Urothelium cell line (cell line): ENCODE results near the gene JAKMIP1.
"Not testable (repeated sequence)": the region's sequence is repeated elsewhere in the genome, so short reads cannot be mapped to it uniquely, and the experiment has no call there.

Experiments
- DNase-seq: peaks from one replicate; pipeline ENCODE4 v3.0.0; 2011; ENCODE audit warnings: low spot score, mixed read lengths
- FAIRE-seq: peaks from 2 replicates; lab custom pipeline; 2011; peaks lifted over from hg19 to GRCh38; lab: Jason Lieb, UNC

The JAKMIP1 gene

DNA sequence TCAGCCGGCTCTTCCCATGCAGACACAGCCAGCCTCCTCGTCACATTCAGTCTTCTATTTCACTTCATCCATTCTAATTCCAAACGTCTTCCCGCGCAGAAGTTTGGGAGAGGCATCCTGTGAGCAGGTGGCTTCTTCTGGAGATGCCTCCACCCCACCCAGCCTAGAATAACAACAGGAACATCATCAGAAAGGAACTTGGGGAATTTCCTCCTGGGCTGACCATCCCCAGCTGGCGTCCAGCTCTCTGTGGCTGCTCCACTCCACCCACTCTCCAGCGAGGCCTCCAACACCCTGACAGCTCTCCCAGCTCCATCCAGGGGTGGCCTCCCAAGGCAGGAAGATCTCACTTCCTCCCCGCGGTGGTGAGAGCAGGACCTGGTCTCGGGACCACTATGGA lies 176.6 kb downstream of the JAKMIP1 start:
- DNase-seq: no peak
- no peak for FAIRE-seq

DNA sequence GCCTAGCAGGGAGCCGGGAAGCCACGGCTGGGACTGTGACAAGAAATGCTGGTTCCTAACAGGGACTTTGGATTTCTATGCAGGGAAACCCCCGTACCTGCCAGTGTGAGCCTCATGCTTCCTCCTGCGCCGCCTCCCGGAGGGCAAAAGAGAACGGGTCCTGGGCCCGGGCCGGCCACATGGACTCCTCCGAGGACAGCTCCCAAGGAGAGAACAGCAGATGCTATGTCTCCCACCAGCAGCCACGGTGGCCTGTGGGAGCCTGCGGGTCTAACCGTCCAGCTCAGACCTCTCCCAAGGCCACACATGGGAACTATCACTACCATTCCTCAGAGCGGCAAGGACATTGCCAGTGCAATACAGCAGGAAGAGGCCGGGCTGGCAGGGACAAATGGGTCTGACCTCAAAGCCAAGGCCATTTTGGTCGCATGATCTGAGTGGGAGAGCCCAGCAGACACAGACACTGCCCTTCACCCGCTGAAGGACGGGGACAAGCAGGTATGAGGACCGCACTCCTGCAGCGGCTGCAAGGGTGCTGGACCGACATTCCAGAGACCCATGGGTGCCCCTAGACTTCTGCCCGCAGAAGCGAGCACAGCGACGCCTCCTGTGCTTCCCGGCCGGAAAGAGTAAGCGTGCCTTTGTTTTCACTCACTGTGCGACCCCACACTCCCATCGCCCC lies 177.6 kb downstream of the JAKMIP1 start:
- FAIRE-seq: no peak
- no peak for DNase-seq

DNA sequence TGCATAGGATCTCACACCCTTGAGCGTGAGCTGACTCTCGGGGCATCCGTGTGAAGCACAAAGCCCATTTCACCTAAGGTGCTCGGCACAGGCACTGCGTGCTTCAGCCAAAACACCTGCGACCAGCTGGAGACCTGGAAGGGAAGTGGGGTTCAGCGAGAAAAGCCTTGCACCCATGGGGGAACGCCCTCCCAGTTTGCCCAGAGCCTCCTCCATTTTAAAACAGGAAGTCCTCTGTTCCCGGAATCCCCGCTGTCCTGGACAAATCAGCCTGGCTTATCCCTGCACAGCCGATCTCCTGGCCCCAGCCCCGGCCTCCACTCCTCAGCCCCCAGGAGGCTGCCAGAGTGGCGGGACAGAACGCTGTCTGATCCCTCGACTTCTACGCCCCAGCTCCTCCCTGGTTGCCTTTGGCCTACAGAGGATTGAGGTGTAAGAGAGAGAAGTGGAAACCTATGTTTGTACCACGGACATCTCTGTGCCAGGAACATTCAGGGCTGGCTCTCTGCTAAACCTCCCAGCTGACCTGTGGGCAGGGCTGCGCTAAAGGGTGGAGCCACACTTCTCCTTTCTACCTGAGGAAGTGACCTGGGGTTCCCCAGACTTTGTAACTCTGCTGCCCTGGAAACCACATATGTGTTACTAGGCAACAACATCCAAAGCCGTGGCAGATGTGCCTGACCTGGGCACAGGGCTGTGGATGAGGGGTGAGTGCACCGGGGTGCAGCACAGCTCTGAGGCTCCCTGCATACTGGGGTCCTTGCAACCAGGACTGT lies 178.3 kb downstream of the JAKMIP1 start:
- FAIRE-seq (no peak), DNase-seq (no peak)

DNA sequence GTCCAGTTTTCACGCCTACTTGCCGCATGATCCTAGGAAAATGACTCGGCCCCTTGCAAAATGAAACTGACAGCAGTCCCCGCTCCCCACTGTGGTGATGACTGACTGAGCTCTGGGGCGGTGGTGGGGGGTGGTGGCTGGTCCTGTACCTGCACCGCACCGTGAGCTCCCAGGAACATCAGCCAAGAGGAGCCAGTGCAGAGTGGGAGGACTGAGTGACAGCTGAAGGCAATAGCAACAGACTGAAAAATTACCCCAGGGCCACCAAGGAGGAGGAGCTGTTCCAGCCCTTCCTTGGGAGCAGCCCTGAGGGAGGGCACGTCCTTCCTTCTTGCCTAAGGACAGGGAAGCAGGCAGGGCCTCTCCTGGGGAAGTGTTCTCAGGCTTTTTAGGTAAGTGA lies 179.7 kb downstream of the JAKMIP1 start:
- no peak for FAIRE-seq

DNA sequence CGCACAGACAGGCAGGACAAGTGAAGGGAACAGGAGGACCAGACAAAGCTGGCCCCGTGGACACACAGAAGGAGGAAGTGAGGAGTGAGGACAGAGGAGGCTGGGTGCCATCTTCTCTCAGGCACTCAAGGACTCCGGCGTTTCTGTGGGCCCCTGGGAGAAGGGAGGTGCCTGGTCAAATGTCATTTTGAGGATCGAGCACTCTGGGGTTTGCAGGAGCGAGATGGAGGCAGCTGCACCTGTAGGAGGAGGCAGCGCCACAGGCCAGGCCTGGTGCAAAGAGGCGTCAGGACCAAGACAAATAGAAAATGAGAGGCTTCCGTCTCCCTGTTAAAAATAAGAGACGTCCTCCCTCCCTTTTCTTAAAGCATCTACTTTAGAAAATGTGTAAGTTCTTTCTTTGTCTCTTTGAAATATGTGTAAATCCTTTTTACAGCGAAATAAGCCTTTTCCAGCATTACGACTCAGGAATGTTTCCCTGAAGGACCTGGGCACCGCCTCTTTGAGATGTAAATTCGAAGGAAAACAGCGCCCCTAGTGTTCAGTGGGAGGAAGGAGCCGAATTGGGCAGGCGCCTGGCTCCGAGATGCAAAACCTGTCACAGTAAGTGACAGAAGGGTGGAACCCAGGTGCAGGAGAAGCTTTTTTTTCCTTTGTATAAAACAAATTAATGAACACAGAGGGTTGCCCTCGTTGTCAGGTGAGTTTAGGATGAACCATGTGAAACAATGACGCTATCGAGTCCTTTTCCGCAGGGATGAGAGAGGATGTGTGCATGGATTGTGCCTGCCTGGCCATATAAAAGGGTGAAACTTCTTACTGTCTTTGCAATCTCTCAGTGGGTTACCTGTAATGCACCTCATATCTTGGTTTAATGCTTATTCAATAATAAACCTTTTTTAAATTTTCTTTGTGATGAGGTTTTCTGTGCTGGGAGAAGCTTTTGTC lies 180.8 kb downstream of the JAKMIP1 start:
- DNase-seq (peak; percentile 54), FAIRE-seq (no peak)

More for the DNA sequence above, 179.7 kb downstream of the JAKMIP1 start:
- DNase-seq: no peak

DNA sequence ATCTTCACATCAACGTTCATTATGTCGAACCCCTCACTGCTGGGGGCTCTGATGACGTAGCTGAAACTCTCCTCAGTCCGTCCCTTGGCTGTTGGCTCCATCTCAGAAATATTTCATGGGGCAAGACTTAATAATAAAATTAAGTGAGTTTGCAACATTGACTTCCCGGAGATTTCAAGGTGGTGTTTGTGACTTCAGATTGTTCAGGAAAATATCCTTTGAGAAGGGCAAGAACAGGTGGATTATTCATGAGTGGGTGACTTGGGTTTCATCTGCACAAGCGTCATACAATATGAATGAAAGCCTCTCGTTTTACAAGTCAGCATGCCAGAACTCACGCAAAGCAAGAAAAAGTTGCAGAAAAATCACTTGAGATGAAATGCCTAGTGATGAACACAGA lies 182.0 kb downstream of the JAKMIP1 start, which contains the start of gene C4orf50:
TSS of gene C4orf50 (minus strand) at position 101 of the 400 bp plus-strand sequence.
- FAIRE-seq (no peak), DNase-seq (no peak)

DNA sequence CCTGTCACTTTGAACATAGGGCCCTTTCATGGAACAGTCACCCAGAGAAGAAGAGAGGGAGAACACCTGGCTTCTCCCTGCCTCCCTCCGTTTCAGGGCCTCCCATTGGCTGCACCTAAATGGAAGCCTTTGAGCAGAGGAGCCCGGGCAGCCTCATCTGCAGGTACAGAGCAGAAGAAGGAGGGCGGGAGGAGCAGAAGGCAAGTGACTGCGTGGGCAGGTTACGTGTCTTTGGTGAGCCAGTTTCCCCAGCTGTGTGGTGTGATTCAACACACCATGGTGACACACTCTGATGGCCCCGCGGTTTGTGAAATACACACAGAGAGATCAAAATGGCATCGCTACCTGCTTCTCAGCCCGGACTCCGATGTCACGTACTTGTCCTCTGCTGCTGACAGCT lies 182.5 kb downstream of the JAKMIP1 start:
- FAIRE-seq (no peak), DNase-seq (no peak)

DNA sequence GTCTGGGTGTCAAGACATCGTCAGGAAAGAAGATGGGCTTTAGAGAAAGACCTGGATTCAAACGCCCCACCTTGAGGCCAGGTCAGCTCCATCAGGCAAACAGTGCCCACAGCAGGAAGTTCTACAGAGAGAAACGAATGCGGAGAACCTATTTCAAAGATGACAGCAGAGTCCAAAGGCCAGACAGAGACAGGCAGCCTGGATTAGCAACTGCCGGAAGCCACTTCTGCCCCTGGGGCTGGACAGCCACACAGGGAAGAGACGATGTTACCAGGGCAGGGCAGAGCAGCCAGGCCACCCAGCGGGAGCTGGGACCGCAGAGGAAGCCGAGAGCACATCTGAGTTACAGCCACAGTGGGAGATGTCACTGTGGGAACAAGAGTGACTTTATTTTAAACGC lies 183.3 kb downstream of the JAKMIP1 start:
- DNase-seq (no peak), FAIRE-seq (no peak)

DNA sequence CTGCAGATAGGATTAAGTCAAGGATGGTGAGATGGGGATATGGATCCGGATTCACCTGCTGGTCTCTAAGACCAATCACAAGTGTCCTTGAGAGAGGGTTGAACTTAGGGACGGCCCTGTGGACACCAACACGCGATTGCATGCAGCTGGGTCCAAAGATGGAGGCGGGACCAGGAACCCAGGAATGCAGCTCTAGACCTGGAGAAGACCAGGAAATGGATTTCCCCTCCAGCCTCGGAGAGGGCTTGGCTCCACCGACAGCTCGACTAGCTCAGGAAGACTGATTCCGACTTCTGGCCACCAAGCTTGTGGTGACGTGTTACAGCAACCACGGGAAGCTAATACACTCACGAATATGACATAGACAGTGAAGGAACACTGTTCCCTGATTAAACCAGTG lies 186.8 kb downstream of the JAKMIP1 start:
- DNase-seq: no peak
- no peak for FAIRE-seq

DNA sequence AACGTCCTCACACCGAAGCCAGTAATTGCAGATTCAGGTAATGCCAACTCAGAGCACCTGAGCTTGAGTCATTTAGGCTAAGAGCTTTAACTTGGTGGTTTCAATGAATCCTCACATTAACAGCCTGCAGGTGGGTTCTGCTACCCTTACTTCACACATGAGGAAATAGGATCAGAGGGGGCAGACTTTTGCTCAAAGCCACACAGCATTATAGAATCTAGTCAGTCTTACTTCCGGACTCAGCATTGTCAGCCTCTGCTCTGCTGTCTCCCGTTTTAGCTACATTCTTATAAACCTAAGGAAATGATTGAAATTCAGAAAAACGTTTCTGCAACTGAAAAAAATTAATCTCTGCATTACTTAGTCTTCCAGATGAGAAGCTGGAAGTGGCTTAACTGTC lies 188.1 kb downstream of the JAKMIP1 start:
- DNase-seq (no peak), FAIRE-seq (no peak)

DNA sequence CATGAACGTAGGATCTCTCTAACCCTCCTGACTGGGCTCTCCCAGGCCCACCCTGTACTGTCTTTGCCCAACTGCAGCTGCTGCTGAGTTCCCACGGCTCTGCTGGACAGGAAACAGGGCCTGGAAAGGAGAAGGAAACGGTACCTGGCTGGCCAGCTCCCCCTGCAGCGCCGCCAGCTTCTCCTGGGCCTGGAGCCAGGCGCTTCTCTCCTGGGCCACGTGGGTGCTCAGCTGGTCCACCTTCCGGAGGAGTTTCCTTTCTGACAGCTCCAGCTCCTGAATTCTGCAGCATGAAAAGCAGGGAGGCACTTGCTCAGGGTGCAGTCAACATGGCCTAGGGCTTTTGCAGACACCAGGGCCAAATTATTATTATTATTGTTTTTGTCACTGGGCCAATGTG lies 188.7 kb downstream of the JAKMIP1 start:
- DNase-seq: peak; percentile 29
- no peak for FAIRE-seq

DNA sequence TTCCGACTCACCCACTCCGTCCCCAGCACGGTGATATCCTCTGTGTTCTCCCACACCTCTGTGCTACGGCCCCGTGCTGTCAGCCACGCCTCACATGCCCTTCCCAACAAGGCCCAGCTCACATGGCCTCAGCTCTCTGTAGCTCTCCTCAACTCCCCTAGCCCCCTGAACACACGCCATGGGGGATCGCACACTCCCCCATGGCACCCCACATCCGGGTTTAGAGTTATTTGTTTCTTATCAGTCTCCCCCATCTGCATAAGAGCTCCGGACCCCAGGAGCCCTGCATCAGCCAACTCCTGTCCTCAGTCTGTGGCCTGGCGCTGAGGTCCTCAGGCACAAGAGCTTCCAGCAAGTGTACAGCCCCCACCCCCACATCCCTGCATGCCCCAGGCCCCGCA lies 189.1 kb downstream of the JAKMIP1 start:
- no peak for FAIRE-seq
- DNase-seq: no peak

DNA sequence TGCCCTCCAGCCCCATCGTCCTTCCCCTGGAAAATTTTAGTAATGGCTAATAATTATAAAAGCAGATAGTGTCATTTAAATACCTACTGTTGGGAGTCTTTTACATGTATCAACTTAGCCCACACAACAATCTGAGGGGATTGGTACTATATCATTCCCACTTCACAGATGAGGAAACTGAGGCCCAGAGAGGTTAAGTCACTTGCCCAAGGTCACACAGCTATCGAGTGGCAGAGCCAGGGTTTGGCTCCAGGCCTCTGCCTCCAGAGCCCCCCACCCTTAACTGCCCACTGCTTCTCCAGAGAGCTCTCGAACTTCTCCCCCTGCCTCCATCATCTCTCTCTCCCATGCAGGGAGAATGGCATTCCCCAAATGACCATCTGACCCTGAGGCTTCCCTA lies 189.6 kb downstream of the JAKMIP1 start:
- no peak for FAIRE-seq
- no peak for DNase-seq

DNA sequence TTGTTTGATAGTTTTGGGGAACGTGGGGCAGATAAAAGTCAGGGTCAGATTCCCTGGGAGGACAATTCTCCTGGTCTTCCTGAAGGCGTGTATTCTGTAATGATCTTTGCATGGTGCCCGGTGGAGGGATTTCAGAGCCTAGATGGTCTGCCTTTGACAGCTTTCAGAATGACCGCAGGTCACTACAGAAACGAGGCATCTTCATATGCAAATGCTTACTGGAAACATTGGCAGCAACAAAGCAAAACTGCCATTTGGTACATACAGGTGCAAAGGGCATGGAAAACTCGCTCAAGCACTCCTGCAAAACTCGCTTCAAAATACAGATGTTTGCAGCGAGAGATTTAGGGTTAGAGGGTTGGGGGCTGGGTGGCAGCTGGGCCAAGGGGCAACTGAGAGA lies 190.9 kb downstream of the JAKMIP1 start:
- FAIRE-seq (no peak), DNase-seq (no peak)

DNA sequence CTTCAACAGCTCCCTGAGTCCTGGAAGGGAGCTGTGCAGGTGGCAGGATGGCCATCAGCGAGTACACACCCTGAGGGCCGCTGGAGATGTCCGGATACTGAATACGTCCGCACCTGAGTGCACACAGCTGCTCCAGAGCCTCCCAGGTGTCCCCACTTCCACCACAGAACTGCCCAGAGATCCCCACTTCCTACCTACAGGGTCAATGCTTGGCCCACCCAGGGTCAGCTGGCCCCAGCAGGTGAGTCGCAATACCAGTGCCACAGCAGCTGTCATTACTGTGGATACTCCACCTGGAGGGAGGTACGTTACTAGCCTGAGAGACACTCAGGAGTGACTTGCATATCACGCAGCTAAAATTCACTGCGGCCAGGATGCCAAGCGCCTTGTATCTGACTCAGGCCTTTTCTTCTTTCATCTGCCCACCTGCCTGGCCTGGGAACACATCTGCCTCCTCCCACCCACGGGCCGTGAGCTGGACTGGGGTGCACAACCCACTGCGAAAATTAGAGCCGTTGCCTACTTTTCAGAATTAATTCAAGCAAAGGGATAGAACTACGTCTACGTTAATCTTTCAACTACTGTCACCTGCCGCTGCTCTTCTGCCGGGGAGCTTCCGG lies 191.5 kb downstream of the JAKMIP1 start:
- FAIRE-seq (no peak), DNase-seq (no peak)

DNA sequence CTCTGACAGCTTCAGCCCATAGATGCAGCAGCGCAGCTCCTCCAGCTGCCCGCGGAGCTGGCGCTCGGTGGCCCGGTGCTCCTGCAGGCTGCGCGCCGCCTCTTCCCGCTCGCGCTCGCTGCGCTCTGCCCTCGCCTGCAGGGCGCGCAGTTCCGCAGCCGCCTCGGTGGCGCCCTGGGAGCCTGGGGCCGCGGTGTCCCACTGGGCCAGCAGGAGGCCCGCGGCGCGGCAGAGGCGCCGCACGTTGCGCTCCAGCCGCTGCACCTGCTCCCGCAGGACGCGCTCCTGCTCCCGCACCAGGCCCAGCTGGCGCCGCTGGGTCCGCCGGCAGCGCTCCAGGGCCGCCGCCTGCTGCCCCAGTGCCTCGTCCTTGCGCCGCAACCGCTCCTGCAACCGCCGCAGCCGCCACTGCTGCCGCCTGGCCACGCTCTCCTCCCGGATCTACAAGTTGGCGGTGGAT lies 192.2 kb downstream of the JAKMIP1 start:
- peak; percentile 37 for DNase-seq
- no peak for FAIRE-seq

DNA sequence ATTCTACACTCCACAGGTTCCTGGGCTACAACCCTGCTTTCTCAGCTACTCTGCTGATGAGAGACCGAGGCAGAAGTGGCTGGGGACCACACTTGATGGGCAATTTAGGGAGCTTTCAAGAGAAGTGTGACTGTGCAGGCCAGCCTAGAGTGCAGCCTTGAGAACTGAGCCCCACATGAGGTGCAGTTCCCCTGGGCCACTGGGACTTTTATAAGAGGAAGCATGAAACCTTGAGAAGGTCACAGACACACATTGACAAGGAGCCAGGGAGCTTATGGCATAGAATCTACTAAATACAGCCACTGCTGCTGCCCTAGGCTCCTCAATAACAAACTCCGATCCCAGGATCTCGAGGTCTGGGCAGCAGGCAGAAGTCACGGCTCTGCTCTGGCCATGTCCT lies 195.2 kb downstream of the JAKMIP1 start:
- FAIRE-seq: no peak
- no peak for DNase-seq

DNA sequence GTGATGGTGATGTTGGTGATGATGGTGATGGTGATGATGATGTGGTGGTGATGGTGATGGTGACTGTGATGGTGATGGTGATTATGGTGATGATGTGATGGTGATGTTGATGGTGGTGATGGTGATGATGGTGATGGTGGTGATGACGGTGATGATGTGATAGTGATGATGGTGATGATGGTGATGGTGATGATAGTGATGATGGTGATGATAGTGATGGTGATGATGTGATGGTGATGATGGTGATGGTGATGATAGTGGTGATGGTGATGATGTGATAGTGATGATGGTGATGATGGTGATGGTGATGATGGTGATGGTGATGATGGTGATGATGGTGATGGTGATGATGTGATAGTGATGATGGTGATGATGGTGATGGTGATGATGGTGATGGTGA lies 196.9 kb downstream of the JAKMIP1 start:
- not testable (repeated sequence) for FAIRE-seq, DNase-seq

DNA sequence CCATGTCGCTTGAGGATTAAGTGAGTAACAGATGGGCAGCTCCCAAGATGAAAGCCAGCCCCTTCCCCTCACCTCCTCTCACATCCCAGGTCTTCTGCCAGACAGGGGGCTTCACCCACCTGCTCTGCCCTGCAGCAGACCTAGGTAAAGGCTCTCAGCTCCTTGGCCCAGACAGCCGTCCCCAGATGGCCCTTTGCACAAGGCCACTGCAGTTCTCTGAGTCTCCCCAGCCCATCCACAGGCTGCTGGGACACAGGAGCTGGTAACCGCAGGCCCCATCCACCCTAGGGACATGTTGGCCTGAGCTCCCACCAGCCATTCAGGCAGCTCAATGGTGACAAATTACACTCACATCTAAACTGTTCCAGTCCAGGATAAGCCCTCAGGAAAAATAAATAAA lies 197.4 kb downstream of the JAKMIP1 start:
- DNase-seq: no peak
- FAIRE-seq: no peak

DNA sequence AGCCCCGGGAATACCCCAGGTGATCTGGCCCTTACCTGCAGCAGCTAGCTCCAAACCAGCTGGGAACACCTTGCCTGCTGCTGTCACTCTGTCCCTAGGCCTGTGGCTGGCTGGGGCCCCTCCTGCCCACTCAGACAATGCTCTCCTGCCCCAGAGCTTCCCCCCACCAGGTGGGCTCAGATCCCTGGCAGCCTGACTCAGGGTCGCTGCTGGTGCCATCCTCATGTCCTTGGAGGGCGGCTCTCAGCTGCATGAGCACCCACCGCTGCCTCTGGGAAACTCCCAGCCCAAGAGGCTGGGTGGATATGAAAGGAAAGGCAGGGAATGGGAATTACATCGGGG lies 197.9 kb downstream of the JAKMIP1 start:
- DNase-seq: no peak
- FAIRE-seq: no peak
